NOMO-1 treated with DMSO at 0.1 percent for 48 hours (cell line): Measurements from ENCODE around the gene DARS1.
A peak's percentile ranks its signal among the peaks of the same experiment; 100 is the strongest.

Experiments used
- DNase-seq: peaks from one replicate; lab custom pipeline; 2025; ENCODE audit not compliant: unreplicated experiment; lab: John Stamatoyannopoulos, UW

DARS1 gene

GRCh38 chr2:135985018-135985825 lies at the start of gene DARS1:
DARS1 (minus strand) TSS chr2:135985626; CDS start chr2:135985468, 158 bp downstream.
- DNase-seq = peak; percentile 84

GRCh38 chr2:136034629-136035028 lies 49.2 kb upstream of the DARS1 start:
- no peak for DNase-seq

- no peak for DNase-seq
These were observed 47.5 kb upstream of the DARS1 start for GRCh38 chr2:136032817-136033535.

GRCh38 chr2:136032192-136032591 lies 46.8 kb upstream of the DARS1 start:
- DNase-seq = no peak

GRCh38 chr2:136031711-136032110 lies 46.3 kb upstream of the DARS1 start:
- no peak for DNase-seq

- DNase-seq = no peak
These were observed 45.0 kb upstream of the DARS1 start for GRCh38 chr2:136030406-136030805.

GRCh38 chr2:136029149-136029548 lies 43.7 kb upstream of the DARS1 start:
- DNase-seq = no peak

- DNase-seq = no peak
These were observed 42.6 kb upstream of the DARS1 start for GRCh38 chr2:136028001-136028400.

GRCh38 chr2:136027112-136027511 lies 41.7 kb upstream of the DARS1 start:
- DNase-seq = no peak

GRCh38 chr2:136025057-136025973 lies 39.9 kb upstream of the DARS1 start:
- DNase-seq = no peak

GRCh38 chr2:136024616-136025015 lies 39.2 kb upstream of the DARS1 start:
- no peak for DNase-seq

- DNase-seq = no peak
These were observed 38.8 kb upstream of the DARS1 start for GRCh38 chr2:136024185-136024584.

- peak; percentile 64 for DNase-seq
These were observed 38.0 kb upstream of the DARS1 start for GRCh38 chr2:136023416-136023815.

GRCh38 chr2:136022396-136023146 lies 37.1 kb upstream of the DARS1 start:
- peak; percentile 98 for DNase-seq

GRCh38 chr2:136021976-136022375 lies 36.5 kb upstream of the DARS1 start:
- DNase-seq = no peak

- no peak for DNase-seq
These were observed 36.0 kb upstream of the DARS1 start for GRCh38 chr2:136021406-136021805.

GRCh38 chr2:136020831-136021230 lies 35.4 kb upstream of the DARS1 start:
- no peak for DNase-seq

- no peak for DNase-seq
These were observed 34.4 kb upstream of the DARS1 start for GRCh38 chr2:136019825-136020224.

- DNase-seq = peak; percentile 98
These were observed 33.9 kb upstream of the DARS1 start for GRCh38 chr2:136019306-136019705.

- no peak for DNase-seq
These were observed 32.4 kb upstream of the DARS1 start for GRCh38 chr2:136017786-136018185.

- DNase-seq = peak; percentile 86
These were observed 31.4 kb upstream of the DARS1 start for GRCh38 chr2:136016836-136017235.
